ENCODE measurements around the gene QRFPR. TPM values are rescaled to one million over a fixed set of nuclear protein-coding genes. Genes with fewer than 3 reads are reported as not detected.

The QRFPR gene
- total and polyA plus RNA-seq, 2 of the 8 experiments (the other 6 are each of a cell fraction or from before 2014, with no cell fraction given) = 1.0 to 2.9 TPM

GRCh38 chr4:121308828-121309227 lies 72.0 kb downstream of the QRFPR start:
- Histone ChIP-seq H2BK15ac (ENCODE audit: low read length) (no peak overlapping the region), H3K27me3 (replicated peaks in 1 of 4; ENCODE audit: control insufficient read depth in 3 of 4, extremely low read depth in 1 of 4, insufficient read depth in 3 of 4, low read length in 3 of 4) (no peaks in the 10 kb centered on the region), H4K8ac (ENCODE audit: extremely low read depth, insufficient read depth, low read length) (no peak overlapping the region), H3K79me2 (ENCODE audit: control insufficient read depth in 1 of 2, insufficient read depth in 2 of 2, low read length in 2 of 2) (no peaks in the 10 kb centered on the region), H2AFZ (ENCODE audit: low read length) (no peak overlapping the region), H3K9me3 (ENCODE audit: insufficient read depth in 2 of 2, low read depth in 1 of 2, low read length in 1 of 2) (no peaks in the 10 kb centered on the region), H4K91ac (replicated peaks; ENCODE audit: insufficient read length, low read length) (no peak overlapping the region), H3K18ac (ENCODE audit: extremely low read depth, low read length) (no peak overlapping the region), H3K36me3 (ENCODE audit: control insufficient read depth in 2 of 4, insufficient read depth in 4 of 4, low read length in 3 of 4) (no peaks in the 10 kb centered on the region), H2BK12ac (ENCODE audit: low read depth, low read length) (no peak overlapping the region), H4K5ac (ENCODE audit: insufficient read length, low read depth, low read length) (no peak overlapping the region), H3K23ac (ENCODE audit: insufficient read length) (no peak overlapping the region), H3K9ac (replicated peaks in 1 of 4; ENCODE audit: extremely low read depth in 1 of 4, low read depth in 3 of 4, low read length in 3 of 4) (no peak overlapping the region), H2BK120ac (replicated peaks; ENCODE audit: low read depth, low read length) (no peak overlapping the region), H2BK5ac (ENCODE audit: low read depth, low read length) (no peak overlapping the region), H3K23me2 (ENCODE audit: low read depth, low read length) (no peaks in the 10 kb centered on the region), H4K20me1 (replicated peaks in 1 of 2; ENCODE audit: control insufficient read depth in 1 of 2, insufficient read depth in 2 of 2, low read length in 2 of 2) (no peaks in the 10 kb centered on the region), H3K27ac (ENCODE audit: low read depth, low read length) (no peak overlapping the region), H2BK20ac (ENCODE audit: low read length) (no peak overlapping the region), H3K14ac (ENCODE audit: insufficient read length) (no peak overlapping the region), H3K4me2 (ENCODE audit: insufficient read depth in 1 of 2, low read depth in 2 of 2, low read length in 2 of 2) (no peak overlapping the region), H3K4ac (replicated peaks; ENCODE audit: insufficient read length, low read depth, low read length) (no peak overlapping the region), H3K79me1 (ENCODE audit: low read depth, low read length) (no peaks in the 10 kb centered on the region), H3K4me3 (ENCODE audit: extremely low read depth in 1 of 4, insufficient read depth in 2 of 4, low read depth in 3 of 4, low read length in 4 of 4) (no peak overlapping the region), H2AK5ac (ENCODE audit: low read depth, low read length) (no peak overlapping the region), H3K56ac (replicated peaks; ENCODE audit: insufficient read length, low read depth, low read length) (no peak overlapping the region), H3K4me1 (replicated peaks in 1 of 4; ENCODE audit: control insufficient read depth in 3 of 4, insufficient read depth in 4 of 4, low read length in 3 of 4) (no peaks in the 10 kb centered on the region)
- ChIA-PET POLR2A (ENCODE audit: partially characterized antibody) (no interaction called here), CTCF (ENCODE audit: partially characterized antibody) (interaction anchor here (0.7 to 2.5 kb wide), 17 partner anchors 22 to 1154 kb away, joined by 3 to 23 read pairs (median 9); no protein-coding TSS in a partner anchor)
- no peak for DNase-seq (ENCODE audit: low read depth in 1 of 2, low spot score in 2 of 2)
- 78% methylated on average over 7 of the region's 7 CpGs; no CpG with 5 or more reads in 1 of the 2 experiments for WGBS, 2 experiments (ENCODE audit: extremely low coverage in 1 of 2, insufficient coverage in 1 of 2, insufficient read length in 1 of 2, insufficient replicate concordance in 2 of 2, low coverage in 1 of 2, low lambda C conversion rate in 2 of 2, missing lambda C conversion rate in 1 of 2)
- no peak for FAIRE-seq
- TF ChIP-seq SAP30 (IDR thresholded peaks at IDR 0.05; ENCODE audit: insufficient read depth, insufficient replicate concordance, low read length) = no peak
- no peak for TF ChIP-seq SRF (IDR thresholded peaks at IDR 0.05; ENCODE audit: low read depth, low read length)
- no peak for TF ChIP-seq JUN (IDR thresholded peaks at IDR 0.05; ENCODE audit: low read depth, low read length)
- TF ChIP-seq TCF12 (IDR thresholded peaks at IDR 0.05; ENCODE audit: low read depth, low read length) = no peak
- TF ChIP-seq CBX8 (IDR thresholded peaks at IDR 0.05; ENCODE audit: borderline replicate concordance, low read depth, low read length) = no peak
- no peak for TF ChIP-seq PHF8 (conservative IDR thresholded peaks at IDR 0.05; ENCODE audit: low read depth, low read length)
- no peak for TF ChIP-seq SP2 (IDR thresholded peaks at IDR 0.05; ENCODE audit: low read length)
- TF ChIP-seq ATF3 (IDR thresholded peaks at IDR 0.05; ENCODE audit: insufficient read depth, low read depth, low read length) = no peak
